GM18858 (cell line): ENCODE measurements around the gene MICALL1.

ENCODE experiments used
- ATAC-seq: cut with Tn5 transposase; IDR thresholded peaks from one replicate; pipeline ENCODE4 v1.9.1; 2021; ENCODE audit not compliant: unreplicated experiment

MICALL1 gene

DNA sequence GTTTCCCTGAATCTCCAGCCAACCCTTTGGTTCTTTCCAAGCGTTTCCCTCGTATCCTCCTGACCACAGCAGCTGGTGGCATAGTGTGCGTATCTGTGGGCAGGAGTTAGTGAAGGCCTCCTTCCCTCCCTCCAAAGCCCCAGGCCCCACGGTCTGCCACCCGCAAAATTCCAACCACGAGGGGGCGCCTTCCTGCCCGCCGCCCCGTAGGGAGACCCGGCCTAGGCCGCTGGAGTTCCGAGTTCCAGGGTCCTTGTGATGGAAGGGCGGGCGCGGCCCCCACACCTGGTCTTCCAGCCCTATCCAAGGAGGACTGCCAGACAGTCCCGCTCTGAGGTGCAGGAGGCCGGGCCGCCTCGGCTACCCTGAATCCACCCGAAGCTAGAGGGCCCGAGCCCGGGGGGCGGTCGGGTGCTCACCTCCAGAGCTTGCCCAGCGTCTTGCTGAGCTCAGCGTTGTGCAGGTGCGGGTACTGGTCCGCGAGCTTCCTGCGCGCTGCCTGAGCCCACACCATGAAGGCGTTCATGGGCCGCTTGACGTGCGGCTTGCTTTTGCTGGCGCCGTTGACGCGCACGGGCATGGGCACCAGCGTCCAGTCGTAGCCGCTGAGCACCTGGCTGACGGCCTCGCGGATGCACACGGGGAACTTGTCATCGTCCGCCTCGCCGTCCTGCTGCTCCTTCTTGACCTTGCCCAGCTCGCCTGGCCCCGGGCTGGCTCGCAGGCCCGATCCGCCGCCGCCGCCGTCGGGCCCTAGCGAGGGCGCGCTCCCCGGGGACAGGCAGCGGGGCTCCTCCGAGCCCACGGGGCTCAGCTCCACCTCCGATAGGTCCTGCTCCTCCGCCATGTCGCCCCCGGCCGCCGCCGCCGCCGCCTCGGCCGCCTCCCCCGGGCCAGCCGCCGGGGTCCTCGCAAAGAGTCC lies 77.1 kb downstream of the MICALL1 start:
- no peak for ATAC-seq

DNA sequence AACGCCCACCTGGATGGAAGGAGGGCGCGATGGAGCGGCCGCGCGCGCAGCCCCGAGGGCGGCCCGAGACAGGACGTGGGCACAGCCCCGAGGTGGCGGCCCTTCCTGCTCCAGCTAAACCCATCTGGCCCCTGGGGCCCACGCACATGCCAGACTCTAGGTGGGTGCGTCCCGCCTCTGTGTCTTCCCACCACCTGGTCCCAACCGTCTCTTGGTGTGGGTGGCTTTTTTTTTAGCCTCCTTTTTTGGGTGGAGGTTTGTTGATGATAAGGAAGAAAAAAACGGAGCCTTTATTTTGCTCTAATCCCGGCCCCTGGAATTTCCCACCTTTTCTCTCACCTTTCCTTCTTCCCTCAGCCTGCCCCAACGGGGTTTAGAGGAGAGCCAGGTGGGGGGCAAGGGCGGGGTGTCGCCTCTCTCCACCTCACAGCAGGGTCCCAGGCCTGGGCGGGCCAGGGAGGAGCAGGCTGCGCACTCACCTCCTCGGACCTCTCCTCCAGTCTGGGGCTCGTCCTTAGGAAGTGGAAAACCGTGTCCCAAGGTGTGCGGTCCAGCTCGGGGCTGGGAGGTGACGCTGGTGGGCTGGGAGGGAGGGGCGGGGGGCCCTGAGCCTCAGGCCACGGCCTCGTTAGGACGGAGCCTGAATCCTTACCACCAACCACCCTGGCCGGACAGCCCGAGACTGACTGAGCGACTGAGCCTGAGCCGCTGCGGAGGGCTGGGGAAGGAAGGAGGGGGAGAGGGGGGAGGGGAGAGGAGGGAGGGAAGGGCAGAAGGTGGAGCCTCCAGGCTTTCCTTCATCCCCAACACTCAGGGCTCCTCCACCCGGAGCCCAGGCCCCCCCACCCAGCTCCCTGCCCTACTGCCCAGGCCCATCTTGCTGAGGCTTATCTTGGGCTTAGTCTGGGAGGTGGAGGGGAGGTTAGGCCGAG lies 78.0 kb downstream of the MICALL1 start, which contains the start of gene SOX10:
SOX10 (minus strand) TSS at position 696 of the 932 bp plus-strand sequence. CDS start 771 bp downstream, outside the sequence.
- ATAC-seq: no peak

DNA sequence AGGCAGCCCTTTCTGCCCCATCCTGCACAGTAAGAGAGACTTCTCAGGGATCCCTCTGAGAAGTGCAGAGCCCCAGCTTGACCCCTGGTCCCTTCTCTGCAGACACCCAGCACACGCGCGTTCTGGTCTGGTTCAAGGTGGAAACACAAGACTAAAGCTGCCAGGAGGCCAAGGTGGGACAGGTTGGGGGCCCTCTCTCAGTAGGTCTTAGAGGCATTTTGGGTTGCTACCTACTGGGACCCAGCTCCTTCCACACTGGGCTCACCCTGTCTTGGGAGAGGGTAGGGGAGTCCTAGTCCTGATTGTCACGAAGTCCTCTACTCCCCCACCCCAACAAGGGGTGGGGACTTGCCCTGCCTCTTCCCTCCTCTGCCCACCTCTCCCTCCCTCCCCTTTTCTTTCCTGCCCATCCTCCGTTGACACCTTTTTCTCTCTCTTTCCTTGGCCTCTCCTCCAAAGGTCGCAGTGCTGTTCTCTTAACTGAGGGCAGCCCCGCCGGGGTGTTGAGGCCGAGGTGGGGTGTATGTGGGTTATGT lies 79.0 kb downstream of the MICALL1 start:
- no peak for ATAC-seq

DNA sequence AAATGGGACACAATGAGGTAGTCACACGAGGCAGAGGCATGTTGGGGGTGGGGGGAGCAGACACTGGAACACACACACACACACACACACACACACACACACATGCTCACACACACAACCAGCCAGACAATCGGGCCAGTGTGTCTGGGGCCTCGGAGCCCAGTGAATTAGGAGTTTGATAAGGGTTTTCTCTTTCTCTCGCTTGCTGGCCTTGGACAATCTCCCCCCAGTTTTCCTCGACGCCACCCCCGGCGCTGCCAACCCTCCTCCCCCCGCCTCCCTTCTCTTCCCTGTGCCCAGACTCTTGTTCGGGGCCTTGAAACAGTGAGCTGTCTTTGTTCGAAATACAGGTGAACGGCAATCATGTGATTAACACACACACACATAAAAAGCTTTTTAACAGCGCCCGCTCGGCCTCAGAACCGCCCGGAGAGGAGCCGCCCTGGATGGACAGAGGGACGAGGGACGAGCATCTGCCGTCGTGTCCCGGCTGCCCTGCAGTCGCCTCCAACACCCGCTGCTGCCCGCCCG lies 79.7 kb downstream of the MICALL1 start:
- ATAC-seq: no peak

DNA sequence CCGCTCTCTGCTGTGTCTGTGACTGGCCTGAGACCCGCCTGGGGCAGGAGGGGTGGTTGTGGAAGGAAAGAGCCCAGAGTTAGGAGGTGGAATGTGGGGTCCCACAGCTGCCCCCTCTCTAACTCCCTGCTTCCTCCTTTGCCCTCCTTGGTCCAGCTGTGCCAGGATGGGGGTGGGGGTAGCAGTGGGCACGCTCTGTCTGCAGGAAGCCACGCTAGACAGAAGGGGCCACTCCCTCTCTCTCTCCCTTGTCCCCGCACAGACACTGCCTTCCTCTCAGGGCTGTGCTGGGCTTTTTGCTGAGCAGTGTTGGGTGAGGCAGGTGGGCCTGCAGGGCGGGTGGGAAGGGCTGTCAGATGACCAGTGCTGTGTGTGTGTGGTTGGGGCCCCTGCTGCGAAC lies 80.3 kb downstream of the MICALL1 start:
- no peak for ATAC-seq

DNA sequence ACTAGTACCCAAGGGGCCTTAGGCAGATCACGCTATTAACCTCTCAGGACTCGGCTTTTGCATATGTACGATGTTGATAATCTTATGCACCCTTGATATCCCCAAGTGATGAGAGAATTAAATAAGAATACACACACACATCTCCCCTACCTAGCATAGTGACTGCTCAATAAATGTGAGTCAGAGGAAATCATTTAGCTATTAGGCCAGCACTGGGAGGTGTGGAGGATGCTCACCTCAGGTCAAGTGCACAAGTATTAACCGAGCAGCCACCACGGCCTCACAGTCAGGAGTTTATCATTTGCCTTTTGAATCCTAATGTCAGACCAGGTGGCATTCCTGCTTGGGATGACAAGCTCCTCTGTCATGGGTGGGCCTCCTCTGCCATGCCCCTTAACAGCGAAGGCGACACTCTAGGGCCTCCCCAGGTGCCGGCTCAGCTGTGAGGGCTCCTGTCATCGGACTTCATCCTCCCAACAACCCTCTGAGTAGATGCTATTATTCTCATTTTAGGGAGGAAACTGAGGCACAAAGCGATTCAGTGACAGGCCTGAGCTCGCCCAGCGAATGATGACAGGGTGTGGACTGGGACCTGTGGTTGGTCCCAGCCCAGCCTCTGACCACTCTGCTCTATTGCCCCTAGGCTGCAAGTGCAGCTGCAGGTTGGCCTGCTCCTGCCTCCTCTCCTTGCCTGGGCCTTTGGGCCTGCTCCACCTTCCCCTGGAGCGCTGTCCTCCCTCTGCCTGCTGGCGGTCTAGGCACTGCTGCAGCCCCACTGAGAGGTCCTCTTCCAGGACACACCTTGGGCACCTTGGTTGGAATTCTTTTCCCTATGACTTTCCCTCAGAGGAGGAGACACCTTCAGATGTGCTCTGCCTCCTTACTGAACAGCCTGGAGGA lies 83.3 kb downstream of the MICALL1 start:
- ATAC-seq: no peak

DNA sequence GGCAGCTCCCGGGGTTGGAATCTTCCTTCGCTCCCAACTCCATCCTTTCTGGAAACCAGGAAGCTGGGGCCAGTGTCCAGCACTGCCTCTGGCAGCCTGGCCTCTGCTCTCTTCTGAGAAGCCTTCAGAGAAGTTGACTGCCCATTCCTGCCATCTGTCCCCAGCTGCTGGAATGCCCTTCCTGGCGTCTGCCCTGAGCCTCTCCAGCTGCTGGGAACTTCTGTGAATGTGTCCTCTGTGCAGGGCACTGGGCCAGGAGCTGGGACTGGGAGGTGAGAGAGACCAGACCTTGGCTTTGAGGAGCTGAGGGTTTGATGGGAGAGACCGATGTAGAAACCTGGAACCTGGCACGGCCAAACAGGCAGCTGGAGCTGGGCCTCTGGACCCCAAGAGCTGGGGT lies 84.2 kb downstream of the MICALL1 start:
- no peak for ATAC-seq

DNA sequence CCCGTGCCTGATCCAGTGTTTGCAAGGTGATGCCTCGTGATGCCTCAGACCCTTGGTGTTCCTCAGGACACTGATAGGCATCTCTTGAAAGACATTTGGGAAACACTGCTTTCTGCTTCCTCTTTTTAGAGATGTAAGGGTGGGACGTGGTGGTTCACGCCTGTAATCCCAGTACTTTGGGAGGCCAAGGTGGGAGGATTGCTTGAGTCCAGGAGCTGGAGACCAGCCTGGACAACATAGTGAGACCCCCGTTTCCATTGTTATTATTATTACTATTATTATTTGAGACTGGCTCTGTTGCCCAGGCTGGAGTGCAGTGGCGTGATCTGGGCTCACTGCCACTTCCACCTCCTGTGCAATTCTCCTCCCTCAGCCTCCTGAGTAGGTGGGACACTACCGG lies 84.8 kb downstream of the MICALL1 start:
- no peak for ATAC-seq

DNA sequence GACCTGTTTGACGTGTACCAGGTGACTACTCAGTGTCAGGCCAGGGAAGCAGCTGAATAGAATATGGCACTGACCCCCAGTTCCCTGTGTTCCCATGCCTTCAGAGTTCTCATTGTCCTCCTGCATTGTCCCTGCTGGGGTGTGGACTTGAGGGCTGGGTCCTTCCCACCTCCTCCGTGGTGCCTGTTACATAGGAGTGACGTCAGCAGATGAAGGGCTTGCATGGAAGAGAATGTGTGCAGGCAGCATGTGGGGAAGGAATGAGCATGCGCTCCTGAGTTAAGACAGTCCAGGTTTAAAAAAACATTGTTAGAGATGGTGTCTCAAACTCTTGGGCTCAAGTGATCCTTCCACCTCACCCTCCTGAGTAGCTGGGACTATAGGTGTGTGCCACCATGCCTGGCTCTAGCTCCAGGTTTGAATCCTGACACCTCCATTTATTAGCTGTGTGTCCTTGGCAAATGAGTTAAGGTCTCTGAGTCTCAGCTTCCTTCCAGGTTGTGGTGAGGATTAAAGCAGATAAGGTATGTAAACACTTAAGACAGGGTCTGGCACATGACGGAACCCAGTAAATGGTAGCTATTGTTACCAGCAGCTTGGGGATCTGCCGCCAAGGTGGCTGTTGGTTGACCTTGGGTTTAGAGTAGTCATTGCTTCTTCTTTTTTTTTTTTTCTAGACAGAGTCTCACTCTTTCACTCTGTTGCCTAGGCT lies 85.8 kb downstream of the MICALL1 start:
- ATAC-seq: no peak
